B cell (primary cell): Measurements from ENCODE around the gene RHEBL1.

ENCODE experiments used
- CTCF ChIP-seq: fragments of 200-600 bp; IDR thresholded peaks from one replicate; pipeline ENCODE4 v1.8.0; 2022; ENCODE audit warnings: antibody characterized with exemption, mild to moderate bottlenecking
- EZH2 ChIP-seq: IDR thresholded peaks from 2 replicates; pipeline ENCODE4 v1.6.1; 2012; ENCODE audit warnings: borderline replicate concordance, low read depth, mild to moderate bottlenecking, moderate library complexity, low read length; ENCODE audit not compliant: insufficient read depth, poor library complexity, severe bottlenecking

- TF ChIP-seq CTCF (no peak), EZH2 (no peak)
Observed at GRCh38 chr12:49050507-49051372, 19.0 kb downstream of the RHEBL1 start.
